HS-27A (cell line): Measurements from ENCODE around the gene TNFRSF4.

ENCODE experiments used
- DNase-seq: peaks from one replicate; pipeline ENCODE4 v3.0.0-alpha.2; 2012; ENCODE audit warnings: low read depth, missing footprints

Gene TNFRSF4

DNA sequence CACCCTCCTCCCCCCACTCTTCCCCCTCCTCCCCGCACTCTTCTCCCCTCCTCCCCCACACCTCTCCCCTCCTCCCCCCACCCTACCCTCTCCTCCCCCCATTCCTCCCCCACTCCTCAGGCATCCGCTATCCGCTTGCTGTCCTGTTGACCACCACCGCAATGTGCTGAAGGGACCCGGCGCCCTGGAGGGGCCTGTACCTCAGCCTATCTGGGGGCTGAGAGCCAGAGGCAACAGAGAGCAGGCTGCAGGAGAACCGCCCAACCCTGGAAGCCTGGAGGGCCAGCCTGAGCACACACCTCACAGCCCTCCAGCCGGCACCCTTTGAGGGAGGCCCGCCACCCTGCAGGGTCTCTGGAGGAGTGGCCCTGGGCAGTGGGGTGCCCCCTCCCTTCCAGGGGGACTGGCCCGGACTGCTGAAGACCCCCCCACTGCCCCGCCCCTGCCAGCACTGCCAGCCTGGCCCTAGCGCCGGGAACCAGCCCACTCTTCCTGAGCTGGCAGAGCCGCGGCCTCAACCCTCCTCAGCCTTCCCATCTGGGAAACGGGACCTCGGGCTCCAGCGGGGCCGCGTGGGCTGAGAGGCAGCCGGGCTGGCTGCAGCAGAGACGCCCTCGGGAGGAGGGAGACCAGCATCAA is 31.3 kb upstream of the TNFRSF4 start:
- no peak for DNase-seq

DNA sequence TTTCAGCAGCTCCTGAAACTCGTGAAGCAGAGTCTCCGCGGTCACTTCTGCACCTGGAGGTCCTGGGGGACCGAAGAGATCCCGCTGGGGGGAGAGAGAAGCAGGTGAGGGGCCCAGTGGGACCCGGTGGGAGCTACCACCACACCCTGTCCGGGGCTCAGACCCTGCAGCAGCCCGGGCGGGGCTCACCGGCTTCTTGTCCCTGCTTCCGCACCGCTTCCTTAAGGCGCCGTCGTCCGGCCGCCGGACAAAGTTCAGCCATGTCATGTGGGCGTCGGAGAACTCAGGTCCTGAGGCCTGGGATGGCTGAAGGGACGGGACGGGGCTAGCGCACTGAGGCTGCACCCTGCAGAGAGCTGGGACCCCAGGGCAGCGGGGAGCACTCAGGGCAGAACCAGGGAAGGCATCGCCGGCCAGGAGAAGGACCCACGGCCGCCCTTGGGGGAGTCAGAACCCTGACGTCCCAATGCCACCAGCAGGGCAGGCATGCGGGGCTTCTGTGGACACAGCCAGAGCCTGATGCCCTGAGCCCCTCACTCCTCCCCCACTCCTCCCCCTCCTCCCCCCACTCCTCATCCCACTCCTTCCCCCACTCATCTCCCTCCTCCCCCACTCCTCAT is 30.3 kb upstream of the TNFRSF4 start:
- DNase-seq: no peak

DNA sequence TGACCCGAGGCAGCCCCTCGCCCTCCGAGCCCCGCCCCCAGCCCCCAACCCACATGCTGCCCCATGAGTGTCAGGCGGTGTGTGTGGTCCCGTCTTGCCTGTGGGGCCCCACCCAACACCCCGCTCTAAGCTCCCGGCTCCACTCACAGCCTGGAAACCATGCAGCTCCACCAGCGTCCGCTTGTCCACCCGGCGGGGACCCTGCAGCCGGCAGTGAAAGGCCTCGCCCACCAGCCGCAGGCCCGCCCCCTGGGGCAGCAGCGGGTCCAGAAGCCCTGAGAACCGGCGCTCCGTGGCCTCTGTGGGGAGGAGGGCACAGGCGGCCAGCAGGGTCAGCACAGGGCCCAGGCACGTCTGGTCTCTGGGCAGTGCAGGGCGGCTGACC is 29.8 kb upstream of the TNFRSF4 start:
- no peak for DNase-seq

DNA sequence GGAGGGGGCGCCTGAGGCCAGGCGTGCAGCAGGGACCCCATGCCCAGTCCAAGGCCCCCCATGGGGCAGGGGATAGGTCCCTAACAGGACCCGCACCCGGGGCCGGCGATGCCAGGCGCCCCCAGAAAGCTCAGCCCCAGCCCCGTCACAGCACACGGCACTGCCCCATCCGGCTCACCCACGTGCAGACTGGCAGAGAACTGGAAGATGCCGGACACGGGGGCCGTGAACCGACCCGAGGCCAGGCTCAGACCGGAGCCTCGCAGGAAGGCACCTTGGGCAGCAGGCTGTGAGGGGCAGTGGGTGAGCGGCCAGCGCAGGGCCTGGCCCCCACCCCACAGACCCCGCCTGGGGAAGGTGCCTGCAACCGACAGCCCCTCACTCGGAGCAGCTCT is 29.3 kb upstream of the TNFRSF4 start:
- DNase-seq: no peak

DNA sequence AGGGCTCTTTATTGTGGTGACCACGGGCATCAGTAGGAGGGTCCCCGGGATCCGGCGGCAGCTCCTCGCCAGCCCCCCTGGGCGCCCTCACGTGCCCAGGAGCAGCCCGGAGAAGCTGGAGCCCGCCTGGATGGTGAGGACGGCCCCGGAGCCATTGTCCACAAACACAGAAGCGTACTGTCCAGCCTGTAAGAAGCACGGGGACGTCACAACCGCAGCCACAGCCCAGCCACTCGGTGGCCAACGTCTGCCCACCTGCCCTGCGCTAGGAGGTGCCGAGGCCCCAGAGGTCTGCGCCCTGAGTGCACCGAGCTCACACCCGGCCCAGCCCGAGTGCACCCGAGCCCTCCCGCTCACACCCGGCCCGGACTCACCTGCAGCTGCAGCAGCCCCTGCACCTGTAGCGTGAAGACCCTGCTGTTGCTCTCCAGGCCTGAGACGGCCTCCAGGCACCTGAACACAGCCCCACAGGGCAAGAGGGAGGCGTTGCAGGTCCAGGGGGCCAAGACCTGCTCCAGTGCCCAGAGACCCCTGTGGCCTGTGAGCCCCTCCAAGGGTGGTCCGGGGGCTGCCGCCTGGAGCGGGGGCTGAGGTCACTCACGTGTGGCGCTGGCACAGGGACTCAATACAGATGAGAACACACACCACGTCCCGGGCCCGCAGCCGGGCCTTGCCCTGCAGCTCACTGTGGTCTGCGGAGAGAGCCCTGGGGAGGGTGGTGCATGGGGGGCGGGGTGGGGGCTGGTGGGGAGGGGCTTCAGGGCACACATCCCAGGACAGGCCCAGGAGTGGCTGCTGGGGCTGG is 28.7 kb upstream of the TNFRSF4 start:
- no peak for DNase-seq

DNA sequence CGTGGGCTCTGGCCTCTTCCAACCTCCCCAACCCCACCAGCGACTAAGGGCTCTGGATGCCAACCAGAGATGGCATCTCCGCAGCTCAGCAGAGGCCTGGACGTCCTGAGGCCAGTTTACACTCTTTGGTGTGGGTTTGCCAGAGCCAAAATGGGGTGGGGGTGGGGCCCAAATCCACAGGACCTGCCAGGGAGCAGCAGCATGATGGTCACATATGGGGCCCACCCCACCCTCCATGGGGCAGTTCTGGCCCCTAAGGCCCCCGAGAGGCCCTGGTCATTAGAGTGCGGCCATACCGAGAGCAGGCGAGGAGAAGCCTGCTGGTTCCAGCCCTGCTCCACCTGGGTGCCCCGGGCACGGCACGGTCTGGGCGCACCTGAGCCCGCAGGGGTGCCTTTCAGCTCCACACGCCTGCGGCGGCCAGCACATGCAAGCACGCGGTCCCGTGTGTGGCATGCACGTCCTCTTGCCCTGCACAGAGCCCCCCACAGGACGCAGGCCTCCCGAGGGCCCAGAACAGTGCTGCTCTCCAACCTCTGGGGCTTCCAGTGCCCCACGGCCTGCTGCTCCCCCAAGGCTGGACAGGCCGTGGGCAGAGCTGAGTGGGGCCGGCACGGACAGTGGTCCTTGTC is 27.8 kb upstream of the TNFRSF4 start:
- DNase-seq: no peak

DNA sequence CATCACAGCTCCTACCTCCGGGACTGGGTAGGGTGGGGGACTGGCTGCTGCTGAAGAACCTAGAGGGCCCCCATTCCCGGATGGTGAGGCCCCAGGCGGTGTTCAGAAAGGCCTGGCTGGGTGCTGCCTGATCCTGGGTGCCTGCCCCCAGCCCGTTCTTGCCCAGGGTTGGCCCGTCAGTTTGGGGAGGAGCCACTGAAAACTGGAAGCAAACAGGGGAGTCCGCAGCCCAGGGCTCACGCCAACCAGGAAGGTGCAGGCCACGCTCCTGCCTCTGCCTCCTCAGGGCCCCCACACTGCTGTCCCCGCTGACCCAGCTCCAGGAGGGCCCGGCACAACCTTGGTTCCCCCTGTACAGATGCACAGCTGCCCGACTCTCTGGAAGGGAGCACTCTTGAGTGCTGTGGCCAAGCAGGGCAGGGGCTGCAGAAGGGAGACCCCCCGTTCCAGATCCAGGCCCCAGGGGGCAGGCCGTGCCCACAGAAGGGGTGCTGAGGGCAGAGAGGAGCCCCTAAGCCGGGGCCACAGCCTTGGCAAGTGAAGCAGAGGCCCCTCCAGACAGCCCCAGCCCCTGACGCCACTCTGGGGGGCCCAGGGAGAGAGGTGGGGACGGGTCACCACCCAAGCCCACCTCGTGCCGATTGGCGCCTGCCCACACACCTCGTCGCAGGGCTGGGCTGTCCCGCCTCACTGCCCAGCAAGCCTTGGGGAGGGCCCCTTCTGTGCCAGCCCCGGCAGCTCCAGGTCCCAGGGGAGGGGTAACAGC is 27.1 kb upstream of the TNFRSF4 start:
- no peak for DNase-seq

DNA sequence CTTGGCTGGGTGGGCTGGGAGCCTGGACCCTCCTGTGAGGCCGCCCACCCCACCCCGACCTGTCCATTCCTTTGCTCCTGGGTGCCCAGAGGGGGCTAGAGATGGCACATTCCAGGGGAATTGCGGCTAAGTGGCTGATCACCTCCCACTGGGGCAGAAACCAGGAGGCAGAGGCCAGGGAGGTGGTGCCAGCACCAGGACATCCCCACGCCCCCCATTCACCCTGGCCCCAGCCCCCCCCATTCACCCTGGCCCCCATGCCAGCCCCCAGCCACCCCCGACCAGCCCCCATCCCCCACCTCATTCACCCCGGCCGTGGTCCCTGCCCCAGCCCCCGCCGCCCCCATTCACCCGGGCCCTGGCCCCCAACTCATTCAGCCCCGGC is 26.4 kb upstream of the TNFRSF4 start:
- no peak for DNase-seq

DNA sequence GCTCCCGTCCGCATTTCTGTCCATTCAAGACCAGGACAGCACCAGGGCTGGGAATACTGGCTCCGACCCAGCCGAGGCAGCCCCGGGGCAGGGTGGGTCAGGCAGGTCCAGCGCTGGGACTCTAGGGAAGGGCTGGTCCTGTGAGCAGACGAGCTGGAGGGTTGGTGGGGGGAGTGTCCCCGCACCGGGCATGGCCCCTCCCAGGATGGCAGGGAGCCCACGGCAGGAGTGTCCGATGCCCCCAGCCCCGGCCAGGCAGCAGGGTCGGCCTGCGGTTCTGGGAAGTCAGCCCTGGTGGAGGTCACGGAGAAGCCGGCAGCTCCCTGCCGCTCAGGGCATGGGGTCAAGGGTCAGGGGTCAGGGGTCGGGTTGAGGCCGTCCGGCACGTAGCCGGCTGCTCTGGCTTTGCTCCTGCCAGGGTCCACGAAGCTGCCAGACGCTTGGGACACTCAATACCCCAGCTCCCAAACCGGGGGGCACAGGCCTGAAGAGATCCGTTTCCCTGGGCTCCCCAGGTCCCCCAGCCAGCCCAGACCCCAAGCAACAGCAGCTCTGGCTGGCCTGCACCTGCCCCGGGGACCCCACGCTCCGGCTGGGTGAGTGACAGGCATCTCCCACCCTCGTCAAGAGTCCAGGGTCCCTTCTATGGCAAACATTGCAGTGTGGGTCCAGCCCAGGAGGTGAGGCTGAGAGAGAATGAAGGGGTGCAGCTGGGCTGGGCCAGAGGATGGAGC is 25.8 kb upstream of the TNFRSF4 start:
- DNase-seq: no peak

DNA sequence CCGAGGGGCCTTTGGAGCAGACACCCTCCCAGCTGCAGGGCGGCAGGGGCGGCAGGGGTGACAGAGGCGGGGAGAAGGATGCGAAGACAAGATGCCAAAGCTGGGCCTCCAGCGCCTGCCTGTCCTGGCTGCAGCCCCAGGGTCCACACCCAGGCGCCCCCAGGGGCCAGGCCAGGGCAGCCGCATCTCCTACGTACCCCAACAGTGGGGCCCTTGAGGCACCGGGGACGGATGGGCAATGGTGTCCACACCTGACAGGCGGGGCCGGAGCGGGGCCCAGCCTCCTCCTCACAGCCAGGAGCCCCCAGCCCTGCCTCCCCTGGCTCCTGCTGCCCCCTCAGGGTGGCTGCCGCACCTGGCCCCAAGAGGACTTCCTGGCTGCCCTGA is 25.3 kb upstream of the TNFRSF4 start:
- no peak for DNase-seq

DNA sequence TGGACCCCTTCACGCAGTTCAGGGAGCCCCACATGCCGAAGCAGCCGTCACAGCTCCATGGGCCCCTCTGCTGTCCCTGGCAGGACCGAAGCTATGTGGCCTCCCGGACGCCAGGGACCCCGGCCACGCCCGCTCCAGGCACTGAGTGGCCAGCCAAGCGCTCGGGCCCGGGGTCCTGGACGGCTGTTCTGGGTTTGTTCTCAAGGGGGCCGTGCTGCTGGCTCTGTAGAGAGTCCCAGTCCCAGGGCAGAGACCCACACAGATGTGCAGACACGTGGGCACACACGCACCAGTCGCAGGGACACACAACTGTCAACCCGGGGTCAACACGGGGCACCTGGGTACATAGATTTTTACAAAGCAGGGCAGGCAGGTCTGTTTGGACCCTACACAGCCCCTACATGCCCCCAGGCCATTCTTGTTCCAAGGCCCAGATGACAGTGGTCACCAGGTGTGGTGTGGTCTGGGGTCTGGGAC is 24.8 kb upstream of the TNFRSF4 start:
- DNase-seq: no peak

DNA sequence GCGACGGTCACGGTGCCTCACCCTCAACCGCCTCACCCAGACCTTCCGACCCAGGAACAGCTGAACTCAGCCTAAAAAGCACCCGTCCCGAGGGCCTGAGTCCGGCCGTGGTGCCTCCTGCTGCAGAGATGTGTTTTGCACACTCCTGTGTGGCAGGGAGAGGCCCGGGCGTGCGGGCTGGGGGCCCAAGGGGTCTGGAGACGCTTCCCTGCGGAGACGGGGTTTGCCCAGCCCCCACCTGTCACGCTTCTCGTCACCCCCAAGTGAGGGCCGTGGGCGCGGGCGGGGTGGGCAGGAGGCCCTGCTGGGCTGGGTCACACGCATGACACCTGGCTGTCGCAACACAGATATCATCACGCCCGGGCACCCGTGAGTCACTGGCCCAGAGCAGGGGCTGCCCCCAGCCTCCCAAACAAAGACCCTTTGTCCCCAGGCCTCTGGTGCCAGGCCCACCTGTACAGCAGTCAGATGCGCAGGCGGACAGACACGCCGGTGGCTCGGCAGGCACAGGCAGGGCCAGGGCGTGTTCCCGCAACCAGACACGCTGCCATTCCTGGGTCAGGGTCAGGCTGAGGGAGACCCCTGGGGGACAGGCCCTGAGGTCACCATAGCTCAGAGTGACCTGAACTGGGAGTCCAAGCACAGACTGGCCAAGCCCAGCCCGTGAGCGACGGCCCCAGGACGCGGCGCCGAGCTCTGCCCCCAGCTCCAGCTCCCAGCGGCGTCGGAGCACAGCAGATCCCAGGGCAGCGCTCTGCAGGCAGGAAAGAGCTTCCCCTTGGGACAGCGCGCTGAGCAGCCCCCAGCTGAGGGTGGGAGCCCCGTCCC is 24.1 kb upstream of the TNFRSF4 start:
- DNase-seq: no peak

DNA sequence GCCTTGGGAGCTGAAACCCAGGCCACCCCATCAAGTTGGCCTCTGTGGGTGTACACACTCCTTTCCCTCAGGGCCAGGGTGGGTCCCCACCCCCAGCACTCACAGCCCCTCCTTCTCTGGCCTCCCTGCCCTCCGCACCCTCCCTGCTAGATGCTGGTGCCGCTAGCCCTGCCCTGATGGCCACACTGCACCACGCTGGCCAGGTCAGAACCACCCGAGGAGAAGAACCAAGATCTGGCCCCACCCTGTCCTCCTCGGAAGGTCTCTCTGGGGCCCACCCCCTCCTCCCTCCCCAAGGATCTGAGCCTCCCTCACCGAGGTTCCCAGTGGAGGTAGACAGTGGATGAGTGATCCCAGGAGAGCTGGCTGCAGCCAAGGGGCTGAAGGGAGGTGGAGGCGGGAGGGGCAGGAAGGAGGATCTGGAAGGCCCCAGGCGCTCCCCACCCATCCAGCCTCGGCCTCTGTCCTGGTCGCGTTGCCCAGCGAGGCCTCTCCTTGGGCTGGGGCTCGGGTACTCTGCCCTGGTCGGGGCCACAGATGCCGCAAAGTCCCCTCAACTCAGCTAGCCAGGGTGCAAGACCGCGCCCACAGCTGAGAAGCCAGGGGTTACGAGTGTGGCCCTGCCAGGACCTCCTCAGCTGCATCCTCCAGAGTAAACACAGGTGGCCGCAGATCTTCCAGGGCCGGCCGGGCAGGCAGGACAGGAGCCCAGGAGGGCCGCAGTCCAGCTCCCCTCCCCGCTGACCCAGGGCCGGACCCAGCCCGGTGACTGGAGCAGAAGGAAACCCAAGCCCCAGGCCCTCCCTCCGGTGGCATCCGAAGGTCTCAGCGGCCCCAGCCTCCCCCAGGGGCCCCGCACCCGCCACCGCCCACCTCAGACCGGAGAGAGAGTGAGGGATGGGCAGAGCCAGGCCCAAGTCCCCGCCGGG is 23.3 kb upstream of the TNFRSF4 start:
- DNase-seq: no peak

DNA sequence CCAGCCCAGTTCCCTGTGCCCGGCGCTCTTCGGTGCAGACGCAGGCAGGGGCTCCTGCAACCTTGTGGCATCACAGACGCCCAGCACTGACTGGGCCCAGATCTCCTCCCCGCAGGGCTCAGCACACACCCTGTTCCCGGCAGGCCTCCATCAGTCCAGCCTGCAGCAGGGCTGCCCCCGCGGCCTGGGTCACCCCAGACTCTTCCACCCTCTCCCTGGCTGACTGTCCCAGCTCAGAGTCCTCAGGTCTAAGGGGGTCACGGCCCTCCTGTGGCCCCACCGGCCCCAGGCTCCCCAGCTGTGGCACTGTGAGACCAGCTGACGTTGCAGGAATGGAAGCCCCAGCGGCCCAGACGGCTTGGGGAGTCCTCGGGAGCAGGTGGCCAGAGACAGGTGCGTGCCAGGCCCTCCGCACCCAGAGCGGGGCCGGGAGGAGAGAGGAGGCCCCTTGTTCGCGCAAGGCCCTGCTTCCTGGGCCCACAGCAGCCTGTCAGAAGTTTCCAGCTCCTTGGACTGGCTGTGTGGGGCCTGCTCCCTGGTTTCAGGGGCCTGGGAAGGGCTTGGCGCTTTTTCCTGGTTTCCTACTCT is 22.3 kb upstream of the TNFRSF4 start:
- no peak for DNase-seq

DNA sequence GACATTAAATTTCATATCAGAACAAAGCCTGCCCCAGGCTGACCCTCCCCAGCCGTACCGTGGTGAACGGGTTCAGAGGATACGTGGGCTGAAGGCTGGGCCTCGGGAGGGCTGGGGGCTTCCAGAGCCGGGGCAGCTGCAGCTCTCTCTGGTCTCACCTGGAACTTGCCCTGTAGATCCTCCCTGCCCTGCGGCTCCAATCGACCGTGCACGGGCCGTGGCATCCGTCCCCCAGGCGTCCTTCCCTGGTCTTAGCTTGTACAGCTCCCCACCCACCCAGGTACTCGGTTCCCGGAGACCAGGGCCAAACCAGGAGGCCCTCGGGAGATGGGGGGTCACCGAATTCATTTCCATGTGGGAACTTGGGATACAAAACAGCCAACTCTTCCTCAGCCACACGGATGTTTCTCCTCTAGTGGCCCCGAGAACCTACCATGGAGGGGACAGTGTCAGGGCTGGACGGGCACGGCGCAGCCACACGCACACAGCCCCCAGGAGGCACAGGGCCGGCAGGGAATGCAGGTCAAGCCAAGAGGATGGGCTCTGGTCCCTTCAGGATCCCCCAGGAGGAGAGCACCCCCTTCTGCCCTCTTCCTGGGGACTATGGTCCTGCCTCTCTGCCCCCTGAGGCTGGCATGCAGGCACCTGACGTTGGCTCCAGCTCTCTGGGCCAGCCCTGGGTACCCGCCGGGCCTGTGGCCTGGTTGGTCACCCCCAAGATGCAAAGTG is 21.2 kb upstream of the TNFRSF4 start:
- no peak for DNase-seq

DNA sequence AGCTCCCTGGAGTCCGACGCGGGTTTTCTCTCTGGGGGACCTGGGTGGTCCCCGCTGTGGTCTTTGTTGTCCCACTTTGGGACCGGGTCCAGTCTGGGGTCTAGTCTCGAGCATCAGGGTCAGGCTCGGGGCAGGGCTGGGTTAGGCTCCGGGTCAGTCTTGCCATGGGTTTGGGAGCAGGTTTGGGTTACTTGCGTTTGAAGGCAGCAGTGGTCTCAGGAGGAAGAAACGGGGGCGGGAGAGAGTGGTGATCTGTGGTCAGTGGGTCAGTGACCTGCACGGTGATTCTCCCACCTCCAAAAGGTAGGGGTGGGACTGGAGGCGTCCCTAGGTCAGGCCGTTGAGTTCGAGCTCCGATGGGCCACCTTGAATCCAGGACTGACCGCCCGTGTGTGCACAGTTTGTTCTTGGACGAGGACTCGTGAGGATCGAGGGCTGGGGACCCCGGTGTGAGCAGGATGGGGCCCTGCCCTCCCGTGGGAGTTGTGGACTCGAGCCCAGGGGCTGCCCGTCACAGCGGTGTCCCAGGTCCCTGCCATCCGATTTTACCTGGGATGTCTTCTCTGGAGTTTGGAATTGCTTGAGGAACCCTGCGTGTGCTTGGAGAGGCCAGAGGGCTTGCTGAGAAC is 20.3 kb upstream of the TNFRSF4 start:
- no peak for DNase-seq

DNA sequence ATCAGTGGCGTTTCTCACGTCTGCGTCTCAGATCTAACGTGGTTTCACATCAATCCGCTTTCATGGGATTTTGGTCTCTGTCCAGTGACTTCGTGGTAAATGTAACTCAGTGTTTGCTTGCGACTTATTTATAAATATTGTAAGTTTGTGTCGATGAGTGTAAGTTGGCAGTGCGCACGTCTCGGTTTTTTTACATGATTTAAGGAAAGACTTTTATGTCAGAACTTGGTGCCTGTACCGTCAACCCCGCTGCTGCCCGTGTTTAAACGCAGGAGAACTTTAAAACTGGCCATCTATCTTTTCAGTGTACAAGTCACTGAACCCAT is 19.6 kb upstream of the TNFRSF4 start:
- DNase-seq: no peak
